Fibroblast of mammary gland (primary cell): ENCODE data around the gene GUCY1A1.

ENCODE experiments used
- DNase-seq: peaks from one replicate; pipeline ENCODE4 v3.0.0-alpha.2; 2010; ENCODE audit warnings: low read depth
- H3K4me3 ChIP-seq: 2 replicates; pipeline ENCODE4 v1.5.1; 2011; ENCODE audit warnings: low read depth, mild to moderate bottlenecking, low read length, moderate library complexity; ENCODE audit not compliant: control insufficient read depth
- CTCF ChIP-seq: conservative IDR thresholded peaks from 2 replicates; pipeline ENCODE4 v1.5.1; 2011; ENCODE audit warnings: low read depth, low read length, inconsistent platforms; ENCODE audit not compliant: control insufficient read depth, insufficient read depth

GUCY1A1 gene

GRCh38 chr4:155696726-155697125, 30.1 kb downstream of the GUCY1A1 start:
- no peak for TF ChIP-seq CTCF
- no peak for DNase-seq
- H3K4me3 ChIP-seq = no peak overlapping the region

- DNase-seq = no peak
- no peak overlapping the region for H3K4me3 ChIP-seq
- TF ChIP-seq CTCF = no peak
These were observed 35.2 kb downstream of the GUCY1A1 start for GRCh38 chr4:155701827-155702226.

- no peak for TF ChIP-seq CTCF
- peak; percentile 59 for DNase-seq
- no peak overlapping the region for H3K4me3 ChIP-seq
These were observed 37.0 kb downstream of the GUCY1A1 start for GRCh38 chr4:155703486-155704247.

GRCh38 chr4:155704841-155705404, 38.3 kb downstream of the GUCY1A1 start:
- no peak for TF ChIP-seq CTCF
- DNase-seq = no peak
- H3K4me3 ChIP-seq = no peak overlapping the region

GRCh38 chr4:155705664-155706063, 39.0 kb downstream of the GUCY1A1 start:
- no peak overlapping the region for H3K4me3 ChIP-seq
- no peak for TF ChIP-seq CTCF
- DNase-seq = peak; percentile 51

GRCh38 chr4:155706147-155706546, 39.5 kb downstream of the GUCY1A1 start:
- no peak for TF ChIP-seq CTCF
- no peak overlapping the region for H3K4me3 ChIP-seq
- DNase-seq = no peak
